ENCODE data around the gene MARCKSL1.

Gene MARCKSL1, protein sequence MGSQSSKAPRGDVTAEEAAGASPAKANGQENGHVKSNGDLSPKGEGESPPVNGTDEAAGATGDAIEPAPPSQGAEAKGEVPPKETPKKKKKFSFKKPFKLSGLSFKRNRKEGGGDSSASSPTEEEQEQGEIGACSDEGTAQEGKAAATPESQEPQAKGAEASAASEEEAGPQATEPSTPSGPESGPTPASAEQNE

DNA sequence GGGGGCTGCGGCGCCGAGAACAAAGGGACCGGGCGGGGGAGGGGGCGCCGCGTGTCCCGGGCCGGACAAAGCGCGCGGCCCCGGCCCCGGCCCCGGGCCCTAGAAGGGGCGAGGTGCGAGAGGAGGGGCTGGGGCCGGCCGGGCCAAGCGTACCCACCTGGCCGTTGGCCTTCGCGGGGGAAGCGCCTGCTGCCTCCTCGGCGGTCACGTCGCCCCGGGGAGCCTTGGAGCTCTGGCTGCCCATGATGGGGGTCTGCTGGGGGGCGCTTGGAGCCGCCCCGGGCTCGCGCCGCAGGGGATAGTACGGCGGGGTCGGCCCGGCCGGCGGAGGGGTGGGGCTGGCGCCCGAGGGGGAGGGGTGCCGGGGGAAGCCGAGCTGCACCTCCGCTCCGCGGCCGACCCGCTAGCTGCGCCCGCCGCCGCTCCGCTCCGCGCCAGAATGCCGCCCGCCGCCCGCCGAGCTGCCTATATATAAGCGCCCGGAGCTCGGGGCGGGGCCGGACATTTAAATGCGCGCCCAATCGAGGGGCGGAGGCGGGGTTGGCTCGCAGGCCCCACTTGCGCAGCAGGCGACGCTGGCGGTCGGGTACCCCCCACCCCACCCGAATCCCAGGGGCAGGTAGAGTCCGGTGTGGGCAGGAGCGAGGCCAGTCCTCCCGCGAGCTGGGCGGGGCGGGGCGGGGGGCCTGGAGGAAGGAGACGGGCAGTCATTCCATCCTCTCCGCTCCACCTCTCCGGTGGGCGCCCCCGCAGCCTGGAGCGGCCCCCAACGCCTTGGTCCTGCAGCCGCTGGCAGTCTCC, at the start of gene MARCKSL1:
Gene MARCKSL1, minus strand, starts transcription at position 444 of the 801 bp plus-strand sequence. Its CDS starts 200 bp downstream, at position 244.
- Histone ChIP-seq H3K4me3 (ENCODE audit: low read depth, low read length) (peak within 1 kb of the TSS; percentile 67), H3K27ac (peak within 1 kb of the TSS; percentile 93), H3K9me3 (ENCODE audit: severe bottlenecking) (no peaks in the 10 kb centered on the region), H3K27me3 (ENCODE audit: insufficient read depth, low read depth, severe bottlenecking) (no peaks in the 10 kb centered on the region), H3K36me3 (peaks cover 42% of the 10 kb centered on the region)
- peak; percentile 82 for DNase-seq
- TF ChIP-seq, protein P1, sequence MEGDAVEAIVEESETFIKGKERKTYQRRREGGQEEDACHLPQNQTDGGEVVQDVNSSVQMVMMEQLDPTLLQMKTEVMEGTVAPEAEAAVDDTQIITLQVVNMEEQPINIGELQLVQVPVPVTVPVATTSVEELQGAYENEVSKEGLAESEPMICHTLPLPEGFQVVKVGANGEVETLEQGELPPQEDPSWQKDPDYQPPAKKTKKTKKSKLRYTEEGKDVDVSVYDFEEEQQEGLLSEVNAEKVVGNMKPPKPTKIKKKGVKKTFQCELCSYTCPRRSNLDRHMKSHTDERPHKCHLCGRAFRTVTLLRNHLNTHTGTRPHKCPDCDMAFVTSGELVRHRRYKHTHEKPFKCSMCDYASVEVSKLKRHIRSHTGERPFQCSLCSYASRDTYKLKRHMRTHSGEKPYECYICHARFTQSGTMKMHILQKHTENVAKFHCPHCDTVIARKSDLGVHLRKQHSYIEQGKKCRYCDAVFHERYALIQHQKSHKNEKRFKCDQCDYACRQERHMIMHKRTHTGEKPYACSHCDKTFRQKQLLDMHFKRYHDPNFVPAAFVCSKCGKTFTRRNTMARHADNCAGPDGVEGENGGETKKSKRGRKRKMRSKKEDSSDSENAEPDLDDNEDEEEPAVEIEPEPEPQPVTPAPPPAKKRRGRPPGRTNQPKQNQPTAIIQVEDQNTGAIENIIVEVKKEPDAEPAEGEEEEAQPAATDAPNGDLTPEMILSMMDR (IDR thresholded peaks at IDR 0.05; ENCODE audit: low read depth, low read length): no peak

DNA sequence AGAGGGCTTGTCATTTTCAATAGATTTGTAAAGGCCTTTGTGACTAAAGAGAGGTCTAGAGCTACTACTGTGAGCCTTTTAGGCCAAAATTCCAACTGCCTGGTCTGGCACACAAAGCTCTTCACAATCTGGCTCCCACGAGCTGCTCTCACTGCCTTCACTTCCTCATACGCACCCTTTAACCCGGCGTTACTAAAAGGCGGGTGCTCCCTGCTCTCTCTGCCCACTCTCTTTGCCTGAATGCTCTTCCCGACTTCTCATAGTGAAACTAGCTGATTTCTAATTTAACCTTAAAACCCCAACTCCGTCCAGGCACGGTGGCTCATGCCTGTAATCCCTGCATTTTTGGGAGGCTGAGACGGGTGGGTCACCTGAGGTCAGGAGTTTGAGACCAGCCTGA, 44.0 kb upstream of the MARCKSL1 start:
- peaks cover 90% of the 10 kb centered on the region for H3K36me3 ChIP-seq
- no peaks in the 10 kb centered on the region for H3K9me3 ChIP-seq (ENCODE audit: severe bottlenecking)
- TF ChIP-seq, protein P1 (IDR thresholded peaks at IDR 0.05; ENCODE audit: low read depth, low read length): no peak
- DNase-seq: no peak
- no peak overlapping the region for H3K4me3 ChIP-seq (ENCODE audit: low read depth, low read length)
- H3K27ac ChIP-seq: no peak overlapping the region
- H3K27me3 ChIP-seq (ENCODE audit: insufficient read depth, low read depth, severe bottlenecking): no peaks in the 10 kb centered on the region

DNA sequence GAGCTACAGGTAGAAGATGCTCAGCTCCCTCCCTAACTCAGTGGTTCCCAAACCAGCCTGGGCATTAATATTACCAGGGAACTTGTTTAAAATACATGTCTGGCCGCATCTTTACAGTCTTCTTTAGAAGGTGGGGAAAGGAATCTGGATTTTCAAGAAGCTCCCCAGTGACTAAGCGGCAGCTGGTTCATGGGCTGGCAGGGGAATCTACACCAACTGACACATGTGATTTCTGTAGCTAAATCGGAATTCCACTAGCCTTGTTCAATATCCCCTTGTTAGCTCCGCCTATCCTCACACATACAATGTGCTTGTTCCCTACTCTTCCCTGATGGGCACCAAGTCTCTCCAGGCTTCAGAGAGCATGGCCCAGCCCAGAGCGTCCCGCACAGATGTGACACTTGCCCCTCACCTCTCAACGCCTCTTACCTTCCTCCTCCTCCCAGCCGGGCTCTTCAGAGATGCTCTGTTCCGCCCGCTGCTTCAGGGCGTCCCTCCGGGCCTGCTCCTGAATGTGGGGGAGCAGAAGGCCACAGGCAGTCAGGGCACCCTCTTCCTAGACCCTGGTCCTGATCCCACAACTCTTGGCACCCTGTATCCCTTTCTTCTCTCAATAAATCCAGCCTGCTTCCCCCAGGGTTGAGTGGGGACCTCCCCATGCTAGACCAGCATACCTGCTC, 41.6 kb upstream of the MARCKSL1 start:
- TF ChIP-seq, protein P1 (IDR thresholded peaks at IDR 0.05; ENCODE audit: low read depth, low read length): no peak
- Histone ChIP-seq H3K27me3 (ENCODE audit: insufficient read depth, low read depth, severe bottlenecking) (no peaks in the 10 kb centered on the region), H3K9me3 (ENCODE audit: severe bottlenecking) (no peaks in the 10 kb centered on the region), H3K27ac (no peak overlapping the region), H3K4me3 (ENCODE audit: low read depth, low read length) (no peak overlapping the region), H3K36me3 (peaks cover 89% of the 10 kb centered on the region)
- DNase-seq: no peak

DNA sequence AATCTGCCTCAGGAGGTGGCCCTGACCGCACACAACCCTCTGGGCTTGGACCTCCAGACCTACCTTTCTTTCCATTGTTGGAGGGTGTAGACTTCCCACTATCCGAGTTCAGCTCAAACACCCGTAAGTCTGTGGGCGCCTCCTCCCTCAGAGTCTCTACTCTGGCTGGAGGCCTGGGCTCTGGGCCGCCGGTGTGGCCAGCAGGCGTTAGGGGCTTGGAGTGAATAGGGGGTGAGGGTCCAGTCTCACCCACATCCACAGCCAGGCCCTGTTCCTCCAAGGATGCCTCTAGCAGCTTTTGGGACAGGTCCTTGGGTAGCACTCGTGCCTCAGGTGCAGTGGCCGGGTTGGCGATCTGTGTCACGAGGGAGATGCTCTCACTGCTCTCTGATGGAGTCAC, 40.2 kb upstream of the MARCKSL1 start:
- peaks cover 93% of the 10 kb centered on the region for H3K36me3 ChIP-seq
- H3K4me3 ChIP-seq (ENCODE audit: low read depth, low read length): no peak overlapping the region
- H3K27ac ChIP-seq: no peak overlapping the region
- no peaks in the 10 kb centered on the region for H3K9me3 ChIP-seq (ENCODE audit: severe bottlenecking)
- DNase-seq: no peak
- H3K27me3 ChIP-seq (ENCODE audit: insufficient read depth, low read depth, severe bottlenecking): no peaks in the 10 kb centered on the region
- TF ChIP-seq, protein P1 (IDR thresholded peaks at IDR 0.05; ENCODE audit: low read depth, low read length): no peak

DNA sequence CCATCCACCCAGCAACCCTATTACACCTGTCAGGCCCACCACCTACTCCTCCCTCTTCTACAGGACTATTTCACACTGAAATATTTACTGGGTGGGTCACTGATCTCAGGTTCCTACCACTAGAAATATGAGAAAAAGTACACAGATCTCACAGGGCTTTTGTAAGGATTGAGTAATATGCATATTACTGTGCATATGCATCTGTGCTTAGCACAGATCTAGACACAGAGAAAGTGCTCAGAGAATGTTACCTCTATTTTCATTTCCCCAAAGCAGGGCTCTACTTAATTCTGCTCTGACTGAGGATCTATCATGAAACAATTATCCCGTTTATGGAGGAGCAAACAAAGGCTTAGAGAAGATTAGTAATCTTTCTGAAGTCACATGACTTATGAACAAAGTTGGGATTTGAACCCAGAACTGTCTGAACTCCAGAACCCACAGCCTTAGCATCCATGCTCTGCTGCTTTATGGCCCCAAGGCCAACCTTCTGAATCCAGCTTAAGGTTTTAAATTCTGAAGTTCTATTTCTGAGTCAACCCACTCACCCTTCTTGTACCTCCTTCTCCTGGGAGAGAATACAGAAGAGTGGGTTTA, 38.1 kb upstream of the MARCKSL1 start:
- no peaks in the 10 kb centered on the region for H3K27me3 ChIP-seq (ENCODE audit: insufficient read depth, low read depth, severe bottlenecking)
- no peak overlapping the region for H3K4me3 ChIP-seq (ENCODE audit: low read depth, low read length)

More for the DNA sequence above, 38.1 kb upstream of the MARCKSL1 start:
- TF ChIP-seq, protein P1 (IDR thresholded peaks at IDR 0.05; ENCODE audit: low read depth, low read length): no peak
- no peak overlapping the region for H3K27ac ChIP-seq
- H3K9me3 ChIP-seq (ENCODE audit: severe bottlenecking): no peaks in the 10 kb centered on the region
- H3K36me3 ChIP-seq: peaks cover 79% of the 10 kb centered on the region
- DNase-seq: no peak

All from WERI-Rb-1 (cell line).